BLaER1 (cell line): ENCODE results near the gene STRIP1.
"Not testable (repeated sequence)": the region's sequence is repeated elsewhere in the genome, so short reads cannot be mapped to it uniquely, and the experiment has no call there.

Source experiments
- H3K27ac ChIP-seq: shearing (Covaris generic); formaldehyde crosslinking; 2 replicates; pipeline ENCODE4 v1.8.1; 2022
- H3K27me3 ChIP-seq: shearing (Covaris generic); formaldehyde crosslinking; 2 replicates; pipeline ENCODE4 v1.8.1; 2022
- H3K36me3 ChIP-seq: shearing (Covaris generic); formaldehyde crosslinking; 2 replicates; pipeline ENCODE4 v1.8.1; 2022
- H3K4me1 ChIP-seq: shearing (Covaris generic); formaldehyde crosslinking; 2 replicates; pipeline ENCODE4 v1.8.1; 2022
- H3K4me2 ChIP-seq: shearing (Covaris generic); formaldehyde crosslinking; 2 replicates; pipeline ENCODE4 v1.8.1; 2022
- H3K4me3 ChIP-seq: shearing (Covaris generic); formaldehyde crosslinking; 2 replicates; pipeline ENCODE4 v1.8.1; 2022
- H3K9ac ChIP-seq: shearing (Covaris generic); formaldehyde crosslinking; 2 replicates; pipeline ENCODE4 v1.8.1; 2022
- H3K9me3 ChIP-seq: shearing (Covaris generic); formaldehyde crosslinking; 2 replicates; pipeline ENCODE4 v1.8.1; 2022
- H4K20me1 ChIP-seq: shearing (Covaris generic); formaldehyde crosslinking; 2 replicates; pipeline ENCODE4 v1.8.1; 2022
- Cebpa-rat ChIP-seq: shearing (Covaris generic); IDR thresholded peaks from 2 replicates; pipeline ENCODE4 v1.8.1; 2022

The STRIP1 gene

GRCh38 chr1:110076789-110077500 is 42.5 kb downstream of the STRIP1 start:
- H3K4me1 ChIP-seq: no peaks in the 10 kb centered on the region
- H3K4me2 ChIP-seq: no peak overlapping the region
- no peak overlapping the region for H3K9ac ChIP-seq
- H3K27me3 ChIP-seq: peaks cover 45% of the 10 kb centered on the region
- no peak overlapping the region for H3K27ac ChIP-seq
- no peaks in the 10 kb centered on the region; the same call in 1 of the 2 replicates for H4K20me1 ChIP-seq
- no peak overlapping the region for H3K4me3 ChIP-seq
- H3K9me3 ChIP-seq: no peaks in the 10 kb centered on the region
- H3K36me3 ChIP-seq: no peaks in the 10 kb centered on the region
- no peak for TF ChIP-seq Cebpa-rat

- H3K27me3 ChIP-seq: peaks cover 48% of the 10 kb centered on the region
Measured at GRCh38 chr1:110079995-110080394, 45.6 kb downstream of the STRIP1 start.

GRCh38 chr1:110081061-110081460 is 46.6 kb downstream of the STRIP1 start:
- Histone ChIP-seq H3K9me3 (no peaks in the 10 kb centered on the region), H3K4me1 (peaks cover 17% of the 10 kb centered on the region), H3K9ac (no peak overlapping the region), H3K27ac (no peak overlapping the region), H3K27me3 (peaks cover 58% of the 10 kb centered on the region), H3K4me3 (no peak overlapping the region), H4K20me1 (peaks cover 32% of the 10 kb centered on the region), H3K36me3 (no peaks in the 10 kb centered on the region), H3K4me2 (no peak overlapping the region)
- no peak for TF ChIP-seq Cebpa-rat

More at GRCh38 chr1:110079995-110080394, 45.6 kb downstream of the STRIP1 start:
- peaks cover 23% of the 10 kb centered on the region for H4K20me1 ChIP-seq
- not testable (repeated sequence) for H3K36me3 ChIP-seq, H3K4me3 ChIP-seq, H3K9ac ChIP-seq, H3K9me3 ChIP-seq, H3K27ac ChIP-seq, H3K4me2 ChIP-seq
- H3K4me1 ChIP-seq: peaks cover 17% of the 10 kb centered on the region

- no peak for TF ChIP-seq Cebpa-rat
- no peak overlapping the region for H3K4me2 ChIP-seq
- peaks cover 35% of the 10 kb centered on the region for H4K20me1 ChIP-seq
- H3K27me3 ChIP-seq: peaks cover 72% of the 10 kb centered on the region
- no peak overlapping the region for H3K27ac ChIP-seq
- no peak overlapping the region for H3K9ac ChIP-seq
- H3K36me3 ChIP-seq: no peaks in the 10 kb centered on the region
- H3K4me3 ChIP-seq: no peak overlapping the region
- H3K9me3 ChIP-seq: no peaks in the 10 kb centered on the region
- H3K4me1 ChIP-seq: peaks cover 17% of the 10 kb centered on the region
Measured at GRCh38 chr1:110082477-110082876, 48.1 kb downstream of the STRIP1 start.

- no peaks in the 10 kb centered on the region for H3K9me3 ChIP-seq
- TF ChIP-seq Cebpa-rat: no peak
- H3K9ac ChIP-seq: no peak overlapping the region
- H3K4me2 ChIP-seq: peak overlapping the region; percentile 89
- H3K36me3 ChIP-seq: no peaks in the 10 kb centered on the region
- H3K27me3 ChIP-seq: peaks cover 74% of the 10 kb centered on the region
- H4K20me1 ChIP-seq: peaks cover 35% of the 10 kb centered on the region
- H3K4me3 ChIP-seq: peak overlapping the region; percentile 63; the same call in 1 of the 2 replicates
- no peak overlapping the region for H3K27ac ChIP-seq
- peaks cover 20% of the 10 kb centered on the region for H3K4me1 ChIP-seq
Measured at GRCh38 chr1:110083061-110083865, 48.8 kb downstream of the STRIP1 start.

GRCh38 chr1:110083866-110084226 is 49.4 kb downstream of the STRIP1 start:
- Histone ChIP-seq H3K4me1 (peaks cover 26% of the 10 kb centered on the region), H4K20me1 (peaks cover 35% of the 10 kb centered on the region), H3K9me3 (no peaks in the 10 kb centered on the region), H3K9ac (no peak overlapping the region), H3K36me3 (no peaks in the 10 kb centered on the region), H3K27me3 (peaks cover 74% of the 10 kb centered on the region), H3K4me3 (peak overlapping the region; percentile 63), H3K4me2 (peak overlapping the region; percentile 89), H3K27ac (no peak overlapping the region)
- no peak for TF ChIP-seq Cebpa-rat

- Histone ChIP-seq H3K4me2 (peak overlapping the region; percentile 89), H3K4me1 (peaks cover 32% of the 10 kb centered on the region), H3K9ac (no peak overlapping the region), H3K9me3 (no peaks in the 10 kb centered on the region), H3K36me3 (no peaks in the 10 kb centered on the region), H3K4me3 (peak overlapping the region; percentile 63), H4K20me1 (peaks cover 35% of the 10 kb centered on the region), H3K27me3 (peaks cover 74% of the 10 kb centered on the region), H3K27ac (no peak overlapping the region)
- no peak for TF ChIP-seq Cebpa-rat
Measured at GRCh38 chr1:110084227-110085078, 50.0 kb downstream of the STRIP1 start.

GRCh38 chr1:110085671-110086070 is 51.2 kb downstream of the STRIP1 start:
- no peak for TF ChIP-seq Cebpa-rat
- no peak overlapping the region for H3K27ac ChIP-seq

GRCh38 chr1:110086961-110087360 is 52.5 kb downstream of the STRIP1 start:
- Histone ChIP-seq H3K4me3 (no peak overlapping the region), H3K36me3 (no peaks in the 10 kb centered on the region), H3K9me3 (no peaks in the 10 kb centered on the region), H3K27ac (no peak overlapping the region), H3K4me2 (no peak overlapping the region), H3K4me1 (peaks cover 53% of the 10 kb centered on the region), H3K9ac (no peak overlapping the region), H3K27me3 (peaks cover 57% of the 10 kb centered on the region), H4K20me1 (peaks cover 35% of the 10 kb centered on the region)
- TF ChIP-seq Cebpa-rat: no peak

More at GRCh38 chr1:110085671-110086070, 51.2 kb downstream of the STRIP1 start:
- H3K9me3 ChIP-seq: no peaks in the 10 kb centered on the region
- H3K4me1 ChIP-seq: peaks cover 44% of the 10 kb centered on the region
- H3K27me3 ChIP-seq: peaks cover 70% of the 10 kb centered on the region
- H4K20me1 ChIP-seq: peaks cover 35% of the 10 kb centered on the region
- H3K36me3 ChIP-seq: no peaks in the 10 kb centered on the region
- no peak overlapping the region for H3K9ac ChIP-seq
- H3K4me3 ChIP-seq: no peak overlapping the region
- H3K4me2 ChIP-seq: no peak overlapping the region
